GM12878 (cell line): ENCODE data around the gene P4HTM. TPM values are rescaled to one million over a fixed set of nuclear protein-coding genes. Genes with fewer than 3 reads are reported as not detected.

Experiments
- BHLHE40 ChIP-seq, 2 experiments: fragments of 450-650 bp in 1 of 2; IDR thresholded peaks; 2 replicates each; pipeline ENCODE4 v1.6.1; 2011 to 2017; ENCODE audit warnings: low read depth in 2 of 2, borderline replicate concordance in 1 of 2, improper control_type of control experiment in 1 of 2, low read length in 1 of 2, mild to moderate bottlenecking in 1 of 2
- DPF2 ChIP-seq: fragments of 450-650 bp; IDR thresholded peaks from 2 replicates; pipeline ENCODE4 v1.6.1; 2017; ENCODE audit warnings: mild to moderate bottlenecking
- HDAC6 ChIP-seq: fragments of 200-600 bp; sonication (generic); IDR thresholded peaks from one replicate; pipeline ENCODE4 v1.8.0; 2017; ENCODE audit warnings: antibody characterized with exemption; ENCODE audit not compliant: unreplicated experiment
- NFYA ChIP-seq: IDR thresholded peaks from 2 replicates; pipeline ENCODE4 v1.6.1; 2011; ENCODE audit warnings: low read depth, mild to moderate bottlenecking, low read length, improper control_type of control experiment, borderline replicate concordance
- POLR2AphosphoS2 ChIP-seq: IDR thresholded peaks from 2 replicates; pipeline ENCODE4 v1.6.1; 2011; ENCODE audit warnings: low read depth, mild to moderate bottlenecking, low read length, improper control_type of control experiment, moderate library complexity
- RAD51 ChIP-seq: fragments of 450-650 bp; IDR thresholded peaks from 2 replicates; pipeline ENCODE4 v1.6.1; 2016; ENCODE audit warnings: moderate library complexity, mild to moderate bottlenecking, inconsistent platforms
- SRF ChIP-seq, 2 experiments: IDR thresholded peaks; 2 replicates each; pipeline ENCODE4 v1.6.1; 2011; ENCODE audit warnings: low read depth in 2 of 2, low read length in 2 of 2, mild to moderate bottlenecking in 1 of 2, moderate library complexity in 1 of 2
- TCF3 ChIP-seq: IDR thresholded peaks from 2 replicates; pipeline ENCODE4 v1.6.1; 2012; ENCODE audit warnings: low read depth, mild to moderate bottlenecking, low read length, borderline replicate concordance; ENCODE audit not compliant: insufficient read depth
- USF1 ChIP-seq: IDR thresholded peaks from 2 replicates; pipeline ENCODE4 v1.6.1; 2011; ENCODE audit warnings: borderline replicate concordance, low read depth, mild to moderate bottlenecking, moderate library complexity, mixed read lengths, low read length; ENCODE audit not compliant: insufficient read depth; ENCODE audit errors: extremely low read length
- YY1 ChIP-seq: IDR thresholded peaks from 2 replicates; pipeline ENCODE4 v1.6.1; 2011; ENCODE audit warnings: low read depth, mild to moderate bottlenecking, low read length
- ZNF24 ChIP-seq: fragments of 450-650 bp; IDR thresholded peaks from 2 replicates; pipeline ENCODE4 v1.6.1; 2017; ENCODE audit warnings: antibody characterized with exemption, mild to moderate bottlenecking
- ZNF622 ChIP-seq: fragments of 450-650 bp; IDR thresholded peaks from 2 replicates; pipeline ENCODE4 v1.6.1; 2017; ENCODE audit warnings: mild to moderate bottlenecking, inconsistent platforms
- polyA plus RNA-seq, 11 experiments: library from polyadenylated mRNA; depleted of rRNA in 4 of 11; unstranded in 6 of 11; stranded (reverse) in 5 of 11; fragments of >200 nt; fragmentation: Nextera tagmentation in 4 of 11; fragmentation: Illumina TruSeq in 1 of 11; extraction: Ambion mirVana in 4 of 11; extraction: Trizol in 1 of 11; gene quantifications; 1 replicate in 1 of 11; 2 replicates in 10 of 11; pipeline versions ENCODE4 v1.2.1 to v1.2.3, GENCODE V29; 2011 to 2016; ENCODE audit warnings: inconsistent platforms in 2 of 11, missing spikeins in 2 of 11, low read depth in 1 of 11
- total RNA-seq, 4 experiments: library from RNA; depleted of rRNA in 3 of 4; stranded (reverse); fragments of >200 nt in 3 of 4; fragmentation: Illumina TruSeq in 1 of 4; extraction: Trizol in 1 of 4; gene quantifications; 2 replicates each; pipeline versions ENCODE4 v1.2.1 to v1.2.3, GENCODE V29; 2013 to 2021
- TF ChIP-seq, protein P1 (sequence below): fragments of 450-650 bp; IDR thresholded peaks from 2 replicates; pipeline ENCODE4 v1.6.1; 2017; ENCODE audit warnings: antibody characterized with exemption, mild to moderate bottlenecking, moderate library complexity
- TF ChIP-seq, protein P2 (sequence below): fragments of 450-650 bp; IDR thresholded peaks from 2 replicates; pipeline ENCODE4 v1.6.1; 2017; ENCODE audit warnings: low read depth, mild to moderate bottlenecking, moderate library complexity
- TF ChIP-seq, protein P3 (sequence below): IDR thresholded peaks from 2 replicates; pipeline ENCODE4 v1.6.1; 2011; ENCODE audit warnings: low read depth, low read length, improper control_type of control experiment, borderline replicate concordance
- TF ChIP-seq, protein P4 (sequence below): fragments of 450-650 bp; IDR thresholded peaks from 2 replicates; pipeline ENCODE4 v1.6.1; 2016; ENCODE audit warnings: mild to moderate bottlenecking

The P4HTM gene
- total and polyA plus RNA-seq, 10 of the 15 experiments (the other 5 are each of a cell fraction or from before 2014, with no cell fraction given), result 0.76 to 28.8 (median 22.9) TPM

DNA sequence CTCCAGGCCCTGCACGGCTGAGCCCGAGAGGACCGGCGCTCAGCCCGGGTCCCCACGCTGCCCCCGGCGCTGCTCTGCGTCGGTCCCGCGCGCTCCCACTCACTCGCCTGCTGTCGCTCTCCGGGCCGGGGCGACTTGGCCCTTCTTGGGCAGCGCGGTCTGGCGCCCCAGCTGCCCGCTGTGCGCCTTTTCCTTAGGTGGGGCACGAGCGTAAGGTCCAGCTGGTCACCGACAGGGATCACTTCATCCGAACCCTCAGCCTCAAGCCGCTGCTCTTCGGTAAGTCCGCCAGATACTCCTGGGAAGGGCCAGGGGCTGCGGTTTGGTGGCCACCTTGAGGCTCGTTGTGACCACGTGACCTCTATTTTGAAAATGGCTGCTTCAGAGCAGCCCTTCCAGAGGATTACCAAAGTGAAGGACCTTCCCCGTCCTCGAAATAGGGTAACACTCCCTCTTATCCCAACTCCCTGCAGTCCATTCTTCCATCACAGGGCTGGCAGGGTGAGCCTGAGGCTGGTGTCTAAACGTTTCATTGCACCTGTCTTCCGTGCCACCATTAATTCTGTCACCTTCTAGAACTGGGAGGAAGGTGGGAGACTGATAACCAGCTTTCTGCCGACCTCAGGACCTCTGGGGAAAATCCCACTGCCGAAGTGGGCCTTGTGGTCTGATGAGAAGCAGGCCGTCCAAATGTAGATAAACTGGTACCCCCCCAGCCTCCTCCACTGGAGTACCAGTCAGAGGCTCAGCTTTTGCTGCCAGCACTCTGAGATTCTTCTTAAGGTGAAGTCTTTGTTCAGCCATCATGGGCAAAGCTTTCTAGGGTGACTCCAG is 812 bp downstream of the P4HTM start (continued):
- TF ChIP-seq, protein P1, sequence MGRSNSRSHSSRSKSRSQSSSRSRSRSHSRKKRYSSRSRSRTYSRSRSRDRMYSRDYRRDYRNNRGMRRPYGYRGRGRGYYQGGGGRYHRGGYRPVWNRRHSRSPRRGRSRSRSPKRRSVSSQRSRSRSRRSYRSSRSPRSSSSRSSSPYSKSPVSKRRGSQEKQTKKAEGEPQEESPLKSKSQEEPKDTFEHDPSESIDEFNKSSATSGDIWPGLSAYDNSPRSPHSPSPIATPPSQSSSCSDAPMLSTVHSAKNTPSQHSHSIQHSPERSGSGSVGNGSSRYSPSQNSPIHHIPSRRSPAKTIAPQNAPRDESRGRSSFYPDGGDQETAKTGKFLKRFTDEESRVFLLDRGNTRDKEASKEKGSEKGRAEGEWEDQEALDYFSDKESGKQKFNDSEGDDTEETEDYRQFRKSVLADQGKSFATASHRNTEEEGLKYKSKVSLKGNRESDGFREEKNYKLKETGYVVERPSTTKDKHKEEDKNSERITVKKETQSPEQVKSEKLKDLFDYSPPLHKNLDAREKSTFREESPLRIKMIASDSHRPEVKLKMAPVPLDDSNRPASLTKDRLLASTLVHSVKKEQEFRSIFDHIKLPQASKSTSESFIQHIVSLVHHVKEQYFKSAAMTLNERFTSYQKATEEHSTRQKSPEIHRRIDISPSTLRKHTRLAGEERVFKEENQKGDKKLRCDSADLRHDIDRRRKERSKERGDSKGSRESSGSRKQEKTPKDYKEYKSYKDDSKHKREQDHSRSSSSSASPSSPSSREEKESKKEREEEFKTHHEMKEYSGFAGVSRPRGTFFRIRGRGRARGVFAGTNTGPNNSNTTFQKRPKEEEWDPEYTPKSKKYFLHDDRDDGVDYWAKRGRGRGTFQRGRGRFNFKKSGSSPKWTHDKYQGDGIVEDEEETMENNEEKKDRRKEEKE, result no peak
- TF ChIP-seq USF1 (peak; percentile 83), RAD51 (peak; percentile 98), BHLHE40 (IDR thresholded peaks at IDR 0.05; ENCODE audit: borderline replicate concordance in 1 of 2, low read depth in 2 of 2, low read length in 1 of 2) (peak in 1 of 2 experiments; percentile 52; a peak in 2 of 4 replicates), DPF2 (no peak), POLR2AphosphoS2 (no peak), YY1 (peak; percentile 90), SRF (IDR thresholded peaks at IDR 0.05; ENCODE audit: low read depth in 2 of 2, low read length in 2 of 2) (no peak), TCF3 (no peak), NFYA (no peak), ZNF24 (no peak), HDAC6 (peak; percentile 15), ZNF622 (no peak)
- TF ChIP-seq, protein P2, sequence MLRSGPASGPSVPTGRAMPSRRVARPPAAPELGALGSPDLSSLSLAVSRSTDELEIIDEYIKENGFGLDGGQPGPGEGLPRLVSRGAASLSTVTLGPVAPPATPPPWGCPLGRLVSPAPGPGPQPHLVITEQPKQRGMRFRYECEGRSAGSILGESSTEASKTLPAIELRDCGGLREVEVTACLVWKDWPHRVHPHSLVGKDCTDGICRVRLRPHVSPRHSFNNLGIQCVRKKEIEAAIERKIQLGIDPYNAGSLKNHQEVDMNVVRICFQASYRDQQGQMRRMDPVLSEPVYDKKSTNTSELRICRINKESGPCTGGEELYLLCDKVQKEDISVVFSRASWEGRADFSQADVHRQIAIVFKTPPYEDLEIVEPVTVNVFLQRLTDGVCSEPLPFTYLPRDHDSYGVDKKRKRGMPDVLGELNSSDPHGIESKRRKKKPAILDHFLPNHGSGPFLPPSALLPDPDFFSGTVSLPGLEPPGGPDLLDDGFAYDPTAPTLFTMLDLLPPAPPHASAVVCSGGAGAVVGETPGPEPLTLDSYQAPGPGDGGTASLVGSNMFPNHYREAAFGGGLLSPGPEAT, result peak; percentile 37; the same call in 1 of the 2 replicates
- TF ChIP-seq, protein P3, sequence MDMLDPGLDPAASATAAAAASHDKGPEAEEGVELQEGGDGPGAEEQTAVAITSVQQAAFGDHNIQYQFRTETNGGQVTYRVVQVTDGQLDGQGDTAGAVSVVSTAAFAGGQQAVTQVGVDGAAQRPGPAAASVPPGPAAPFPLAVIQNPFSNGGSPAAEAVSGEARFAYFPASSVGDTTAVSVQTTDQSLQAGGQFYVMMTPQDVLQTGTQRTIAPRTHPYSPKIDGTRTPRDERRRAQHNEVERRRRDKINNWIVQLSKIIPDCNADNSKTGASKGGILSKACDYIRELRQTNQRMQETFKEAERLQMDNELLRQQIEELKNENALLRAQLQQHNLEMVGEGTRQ, result peak; percentile 48; the same call in 1 of the 2 replicates
- TF ChIP-seq, protein P4, sequence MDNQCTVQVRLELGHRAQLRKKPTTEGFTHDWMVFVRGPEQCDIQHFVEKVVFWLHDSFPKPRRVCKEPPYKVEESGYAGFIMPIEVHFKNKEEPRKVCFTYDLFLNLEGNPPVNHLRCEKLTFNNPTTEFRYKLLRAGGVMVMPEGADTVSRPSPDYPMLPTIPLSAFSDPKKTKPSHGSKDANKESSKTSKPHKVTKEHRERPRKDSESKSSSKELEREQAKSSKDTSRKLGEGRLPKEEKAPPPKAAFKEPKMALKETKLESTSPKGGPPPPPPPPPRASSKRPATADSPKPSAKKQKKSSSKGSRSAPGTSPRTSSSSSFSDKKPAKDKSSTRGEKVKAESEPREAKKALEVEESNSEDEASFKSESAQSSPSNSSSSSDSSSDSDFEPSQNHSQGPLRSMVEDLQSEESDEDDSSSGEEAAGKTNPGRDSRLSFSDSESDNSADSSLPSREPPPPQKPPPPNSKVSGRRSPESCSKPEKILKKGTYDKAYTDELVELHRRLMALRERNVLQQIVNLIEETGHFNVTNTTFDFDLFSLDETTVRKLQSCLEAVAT, result peak; percentile 39; the same call in 1 of the 2 replicates
- TF ChIP-seq, all 136 proteins: peak for 13
